Testis (tissue), 2 donors: ENCODE measurements around the gene ARL6IP4.

ENCODE experiments used
- POLR2A ChIP-seq: fragments of 450-650 bp; IDR thresholded peaks from one replicate; pipeline ENCODE4 v1.6.1; 2017; ENCODE audit warnings: antibody characterized with exemption, mild to moderate bottlenecking, moderate library complexity
- TF ChIP-seq, protein P1 (sequence below), 3 experiments: fragments of 450-650 bp in 2 of 3; fragments of 200-600 bp in 1 of 3; sonication (generic) in 1 of 3; IDR thresholded peaks; one replicate each; pipeline ENCODE4 v1.5.1; 2016 to 2019; ENCODE audit warnings: antibody characterized with exemption in 3 of 3, mild to moderate bottlenecking in 2 of 3, moderate library complexity in 1 of 3

DNA sequence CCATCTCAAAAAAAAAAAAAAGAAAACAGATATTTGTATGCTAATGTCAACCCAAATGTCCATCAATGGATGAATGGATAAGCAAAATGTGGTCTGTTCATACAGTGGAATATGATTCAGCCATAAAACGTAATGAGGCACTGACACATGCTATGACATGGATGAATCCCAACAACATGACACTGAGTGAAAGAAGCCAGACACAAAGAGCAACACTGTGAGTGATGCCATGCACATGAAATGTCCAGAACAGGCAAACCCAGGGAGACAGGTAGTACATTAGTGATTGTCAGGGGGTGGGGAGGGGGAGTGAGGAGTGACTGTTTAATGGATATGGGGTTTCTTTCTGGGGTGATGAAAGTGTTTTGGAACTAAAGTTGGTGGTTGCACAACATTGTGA lies 50.2 kb downstream of the ARL6IP4 start:
- TF ChIP-seq POLR2A = no peak
- TF ChIP-seq, protein P1, sequence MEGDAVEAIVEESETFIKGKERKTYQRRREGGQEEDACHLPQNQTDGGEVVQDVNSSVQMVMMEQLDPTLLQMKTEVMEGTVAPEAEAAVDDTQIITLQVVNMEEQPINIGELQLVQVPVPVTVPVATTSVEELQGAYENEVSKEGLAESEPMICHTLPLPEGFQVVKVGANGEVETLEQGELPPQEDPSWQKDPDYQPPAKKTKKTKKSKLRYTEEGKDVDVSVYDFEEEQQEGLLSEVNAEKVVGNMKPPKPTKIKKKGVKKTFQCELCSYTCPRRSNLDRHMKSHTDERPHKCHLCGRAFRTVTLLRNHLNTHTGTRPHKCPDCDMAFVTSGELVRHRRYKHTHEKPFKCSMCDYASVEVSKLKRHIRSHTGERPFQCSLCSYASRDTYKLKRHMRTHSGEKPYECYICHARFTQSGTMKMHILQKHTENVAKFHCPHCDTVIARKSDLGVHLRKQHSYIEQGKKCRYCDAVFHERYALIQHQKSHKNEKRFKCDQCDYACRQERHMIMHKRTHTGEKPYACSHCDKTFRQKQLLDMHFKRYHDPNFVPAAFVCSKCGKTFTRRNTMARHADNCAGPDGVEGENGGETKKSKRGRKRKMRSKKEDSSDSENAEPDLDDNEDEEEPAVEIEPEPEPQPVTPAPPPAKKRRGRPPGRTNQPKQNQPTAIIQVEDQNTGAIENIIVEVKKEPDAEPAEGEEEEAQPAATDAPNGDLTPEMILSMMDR (IDR thresholded peaks at IDR 0.05) = no peak
